GM03348 (cell line): ENCODE results near the gene MSN.
"Not testable (repeated sequence)": the region's sequence is repeated elsewhere in the genome, so short reads cannot be mapped to it uniquely, and the experiment has no call there.

Experiments used
- DNase-seq: peaks from one replicate; pipeline ENCODE4 v3.0.0; 2012; ENCODE audit warnings: low spot score

MSN gene

DNA sequence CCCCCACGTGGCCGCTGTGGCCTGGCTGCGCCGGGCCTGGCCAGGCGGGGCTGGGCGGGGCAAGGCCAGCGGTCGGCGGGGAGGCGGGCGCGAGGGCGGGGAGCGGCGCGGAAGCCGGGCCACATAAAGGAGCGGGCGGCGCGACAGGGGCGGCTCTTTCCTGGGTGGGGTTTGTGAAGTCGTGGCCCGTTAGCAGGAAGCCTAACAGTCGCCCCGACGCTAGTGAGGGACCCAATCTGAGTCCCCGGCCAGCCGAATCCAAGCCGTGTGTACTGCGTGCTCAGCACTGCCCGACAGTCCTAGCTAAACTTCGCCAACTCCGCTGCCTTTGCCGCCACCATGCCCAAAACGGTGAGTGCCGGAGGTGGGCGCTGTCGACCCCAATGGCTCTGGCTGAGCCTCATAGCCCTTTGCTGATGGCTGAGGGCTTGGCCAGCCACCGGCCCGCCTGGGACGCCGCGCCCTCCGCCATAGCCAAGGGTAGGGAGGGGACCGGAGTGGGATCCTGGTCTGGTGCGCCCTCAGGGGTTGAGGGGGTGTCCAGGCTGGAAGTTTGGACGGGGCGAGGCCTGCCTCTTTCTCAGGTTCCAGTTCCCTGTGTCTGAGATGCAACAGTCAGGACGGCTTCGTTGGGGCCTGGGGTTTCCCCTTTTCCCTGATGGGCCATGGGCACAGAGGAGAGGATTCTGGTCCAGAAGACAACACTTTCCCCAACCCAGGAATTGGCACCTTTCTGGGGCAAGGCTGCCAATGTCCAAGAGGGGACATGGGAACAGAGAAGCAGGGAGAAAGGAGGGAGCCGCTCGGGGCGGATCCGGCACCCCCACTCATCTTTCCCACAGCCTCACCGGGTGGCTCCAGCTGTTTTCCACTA, at the start of gene MSN:
Gene MSN, plus strand, starts transcription at position 152 of the 874 bp plus-strand sequence. Its CDS starts 188 bp downstream, at position 340.
- DNase-seq = peak; percentile 86

DNA sequence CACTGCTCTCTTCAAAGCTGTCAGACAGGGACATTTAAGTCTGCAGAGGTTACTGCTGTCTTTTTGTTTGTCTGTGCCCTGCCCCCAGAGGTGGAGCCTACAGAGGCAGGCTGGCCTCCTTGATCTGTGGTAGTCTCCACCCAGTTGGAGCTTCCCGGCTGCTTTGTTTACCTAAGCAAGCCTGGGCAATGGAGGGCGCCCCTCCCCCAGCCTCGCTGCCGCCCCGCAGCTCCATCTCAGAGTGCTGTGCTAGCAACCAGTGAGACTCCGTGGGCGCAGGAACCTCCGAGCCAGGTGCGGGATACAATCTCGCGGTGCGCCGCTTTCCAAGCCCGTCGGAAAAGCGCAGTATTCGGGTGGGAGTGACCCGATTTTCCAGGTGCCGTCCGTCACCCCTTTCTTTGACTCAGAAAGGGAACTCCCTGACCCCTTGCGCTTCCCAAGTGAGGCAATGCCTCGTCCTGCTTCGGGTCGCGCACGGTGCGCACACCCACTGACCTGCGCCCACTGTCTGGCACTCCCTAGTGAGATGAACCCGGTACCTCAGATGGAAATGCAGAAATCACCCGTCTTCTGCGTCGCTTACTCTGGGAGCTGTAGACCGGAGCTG, 47.3 kb upstream of the MSN start:
- not testable (repeated sequence) for DNase-seq

GRCh38 chrX:65630771-65631170, 36.7 kb upstream of the MSN start:
- no peak for DNase-seq

DNA sequence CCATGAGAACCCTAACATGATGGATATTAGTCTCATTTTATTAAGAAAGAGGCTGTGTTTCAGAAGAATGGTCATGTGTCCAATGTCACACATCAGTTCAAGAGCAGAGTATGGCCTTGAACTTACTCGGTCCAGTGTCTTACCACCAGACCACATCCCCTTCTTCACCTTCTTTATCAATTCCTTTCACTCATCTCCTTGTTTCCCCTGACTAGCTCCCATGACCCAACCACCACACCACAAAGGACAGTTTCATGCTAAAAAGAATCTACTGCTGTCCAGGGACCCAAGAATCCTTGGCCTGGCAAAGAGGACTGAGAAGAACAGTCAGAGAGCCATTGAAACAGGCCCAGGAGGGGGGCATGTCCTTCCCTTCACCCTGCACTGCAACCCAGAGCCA, 33.6 kb upstream of the MSN start:
- DNase-seq = no peak

DNA sequence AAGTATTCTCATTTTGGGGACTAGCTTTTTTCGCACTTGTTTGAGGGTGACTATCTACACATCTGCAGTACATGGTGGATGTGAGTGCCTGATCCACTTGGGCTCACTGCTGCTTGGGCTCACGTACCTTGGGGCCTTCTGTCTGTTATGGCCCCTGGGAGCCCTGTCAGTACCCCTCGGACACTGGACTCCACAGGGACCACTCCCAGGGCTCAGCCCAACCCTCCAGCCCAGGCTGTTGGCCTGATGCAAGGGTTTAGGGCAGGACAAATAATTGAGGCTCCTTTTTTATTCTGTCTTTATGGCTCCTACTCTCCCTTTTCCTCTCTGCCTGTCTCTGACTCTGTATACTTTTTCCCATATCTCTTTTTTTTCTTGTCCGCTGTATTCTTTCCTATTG, 32.7 kb upstream of the MSN start:
- DNase-seq = no peak

- DNase-seq = peak; percentile 71
Observed at GRCh38 chrX:65635378-65635777, 32.1 kb upstream of the MSN start.

GRCh38 chrX:65635822-65636221, 31.6 kb upstream of the MSN start:
- DNase-seq = no peak

- not testable (repeated sequence) for DNase-seq
Observed at GRCh38 chrX:65636261-65636660, 31.2 kb upstream of the MSN start.

GRCh38 chrX:65637335-65637734, 30.1 kb upstream of the MSN start:
- DNase-seq = no peak

DNA sequence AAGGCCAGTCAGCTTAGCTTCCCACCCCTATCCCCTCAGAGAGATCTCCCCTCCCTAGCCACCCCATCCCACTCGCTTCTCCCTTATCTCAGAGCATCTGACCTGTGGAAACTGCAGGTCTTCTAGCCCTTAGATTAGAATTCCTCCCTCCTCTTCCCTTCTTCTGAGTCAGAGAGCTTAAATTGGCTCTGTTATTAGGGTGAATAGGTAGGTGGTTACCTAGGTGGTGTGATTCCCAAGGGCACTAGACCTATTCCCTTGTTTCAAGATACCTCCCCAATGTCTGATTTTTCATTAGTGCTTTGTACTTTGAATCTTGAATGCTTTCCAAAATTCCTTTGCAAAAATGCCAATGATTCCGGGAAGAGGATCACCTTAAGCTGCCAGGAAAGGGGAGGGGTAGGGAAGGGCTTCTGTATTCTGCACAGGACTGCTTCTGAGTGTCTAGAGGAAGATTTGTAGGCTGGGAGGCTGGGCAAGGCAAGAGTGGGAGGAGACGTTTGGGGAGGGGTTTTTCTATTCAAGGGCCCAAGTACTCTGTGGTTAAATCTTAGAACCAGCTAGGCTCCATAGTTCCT, 24.5 kb upstream of the MSN start:
- DNase-seq = no peak

- no peak for DNase-seq
Observed at GRCh38 chrX:65643531-65644052, 23.9 kb upstream of the MSN start.

- DNase-seq = peak; percentile 88
Observed at GRCh38 chrX:65644621-65645289, 22.7 kb upstream of the MSN start.

GRCh38 chrX:65647801-65648200, 19.7 kb upstream of the MSN start:
- no peak for DNase-seq

GRCh38 chrX:65652098-65652497, 15.4 kb upstream of the MSN start:
- DNase-seq = no peak

GRCh38 chrX:65657009-65657441, 10.4 kb upstream of the MSN start:
- DNase-seq = not testable (repeated sequence)

- DNase-seq = no peak
Observed at GRCh38 chrX:65657659-65658058, 9.8 kb upstream of the MSN start.

DNA sequence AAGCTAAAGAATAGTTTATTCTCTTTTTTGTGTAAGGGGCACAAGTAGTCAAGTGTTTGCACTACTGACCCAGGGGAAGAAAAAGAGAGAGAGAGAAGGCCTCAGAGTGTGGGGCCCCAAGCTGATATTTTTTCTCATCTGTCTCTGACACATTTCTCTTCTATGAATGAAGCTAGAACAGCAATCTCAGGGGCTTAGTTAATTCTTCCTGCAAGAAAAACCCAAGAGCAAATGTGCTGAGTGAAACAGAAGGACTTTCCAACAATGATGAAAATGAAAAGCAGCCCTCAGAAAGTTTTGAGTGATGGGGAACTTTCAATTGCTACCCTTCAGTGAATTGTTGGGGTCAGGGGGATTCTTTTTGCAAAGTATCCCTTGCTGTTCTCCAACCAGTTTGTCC, 9.2 kb upstream of the MSN start:
- no peak for DNase-seq

GRCh38 chrX:65667157-65667502, 324 bp upstream of the MSN start:
- DNase-seq = no peak

DNA sequence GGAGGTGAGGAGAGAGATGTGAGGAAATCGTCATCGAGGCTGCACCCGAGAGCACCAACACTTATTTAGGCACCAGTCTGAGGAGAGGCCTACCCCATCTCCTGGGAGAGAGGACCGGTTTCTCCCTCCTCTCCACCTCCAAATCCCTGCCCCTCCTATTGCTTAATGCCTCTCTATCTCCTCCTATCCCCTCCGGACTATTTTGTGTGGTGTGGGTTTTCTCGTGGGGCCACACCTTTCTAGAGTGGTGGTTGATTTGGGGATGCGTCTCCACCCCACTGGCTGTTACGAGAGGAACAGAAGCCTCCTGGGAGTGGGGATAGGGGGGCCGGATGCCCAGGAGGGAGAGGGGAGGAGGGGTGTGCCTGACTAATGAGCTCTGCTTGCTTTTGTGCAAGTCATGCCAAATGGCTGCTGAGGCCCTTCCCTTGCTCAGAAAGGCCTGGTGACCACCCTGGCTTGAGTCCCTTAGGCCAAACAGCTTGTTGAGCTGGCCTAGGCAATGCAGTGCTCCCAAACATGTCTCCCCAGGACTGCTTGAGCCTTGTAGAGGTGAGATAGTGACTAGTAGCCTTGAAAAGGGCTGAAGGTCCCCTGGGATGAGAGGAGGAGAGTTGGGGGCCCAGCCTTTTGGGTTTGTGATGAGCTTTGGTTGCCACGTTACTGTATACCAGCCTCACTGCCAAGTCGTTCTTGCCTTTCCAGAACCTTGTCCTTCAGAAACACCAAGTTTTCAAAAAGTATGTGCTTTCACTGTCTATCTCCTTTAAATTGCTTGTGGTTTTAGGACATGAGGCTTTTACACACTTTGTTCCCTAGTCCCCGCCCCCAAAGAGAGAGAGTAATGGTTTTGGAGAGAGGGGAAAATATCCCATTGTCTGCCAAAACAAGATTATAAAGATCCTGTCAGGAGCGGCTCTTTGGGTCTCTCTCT, 1.2 kb downstream of the MSN start:
- peak; percentile 75 for DNase-seq

DNA sequence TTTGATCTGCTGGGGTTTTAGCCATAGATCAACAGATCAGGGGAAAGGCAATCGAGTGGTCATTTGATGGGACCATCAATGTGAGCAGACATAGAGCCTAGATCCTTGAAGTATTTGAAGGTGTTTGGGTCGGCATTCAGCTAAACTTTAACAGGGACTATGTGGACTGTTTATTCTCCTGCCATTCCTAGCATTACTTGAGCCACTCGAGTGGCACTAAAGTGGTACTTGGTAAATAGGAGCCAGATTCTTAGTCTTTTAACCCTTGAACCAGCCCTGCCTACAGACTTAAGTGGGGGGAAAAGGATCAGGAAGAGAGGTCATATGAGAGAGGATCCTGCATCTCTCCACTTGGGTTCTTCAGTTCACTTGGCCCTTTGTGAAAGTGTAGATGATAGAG, 3.8 kb downstream of the MSN start:
- DNase-seq = no peak

- no peak for DNase-seq
Observed at GRCh38 chrX:65671966-65672365, 4.5 kb downstream of the MSN start.
